NCI-H748 (cell line): Measurements from ENCODE around the gene ELAVL3.
"Not testable (repeated sequence)": the region's sequence is repeated elsewhere in the genome, so short reads cannot be mapped to it uniquely, and the experiment has no call there.

Experiments
- DNase-seq: peaks from one replicate; lab custom pipeline; 2025; ENCODE audit not compliant: unreplicated experiment; lab: John Stamatoyannopoulos, UW

The ELAVL3 gene

DNA sequence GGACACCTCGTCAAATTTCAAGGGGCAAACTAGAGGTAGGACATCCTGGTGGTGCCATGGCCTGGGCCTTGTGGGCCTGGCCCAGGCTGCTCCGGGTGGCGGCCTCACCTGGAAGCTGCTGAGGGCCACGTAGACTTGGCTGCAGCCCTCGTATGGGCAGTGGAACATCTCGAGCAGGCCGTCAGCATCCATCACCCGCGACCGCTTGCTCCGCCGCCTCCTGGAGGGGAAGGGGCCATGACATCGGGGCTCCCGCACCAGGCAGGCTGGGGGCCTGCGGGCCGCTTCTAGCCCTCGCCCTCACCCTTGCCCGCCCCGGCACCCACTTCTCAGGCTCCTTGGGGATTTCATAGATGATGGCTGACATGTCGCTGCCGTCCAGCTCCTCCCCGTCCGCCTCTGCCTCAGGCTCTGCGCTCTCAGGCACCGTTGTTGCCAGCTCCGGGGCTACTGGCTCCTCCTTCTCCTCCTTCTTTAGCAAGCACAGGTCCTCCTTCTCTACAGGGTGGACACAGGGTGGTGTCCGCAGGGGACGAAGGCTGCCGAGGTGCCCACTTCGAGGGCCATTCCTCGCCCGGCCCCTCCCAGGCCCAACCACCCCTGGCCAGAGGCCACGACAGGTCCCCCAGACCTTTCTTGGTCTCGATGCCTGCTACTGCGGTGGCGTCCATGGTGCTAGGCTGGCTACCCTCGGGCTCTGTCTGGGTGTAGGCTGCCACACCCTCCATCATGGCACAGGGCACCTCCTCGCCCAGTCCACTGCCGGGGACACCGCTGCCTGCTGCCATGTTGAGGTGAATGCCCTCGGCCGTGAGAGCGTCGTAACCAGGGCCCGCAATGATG is 6.0 kb upstream of the ELAVL3 start:
- no peak for DNase-seq

DNA sequence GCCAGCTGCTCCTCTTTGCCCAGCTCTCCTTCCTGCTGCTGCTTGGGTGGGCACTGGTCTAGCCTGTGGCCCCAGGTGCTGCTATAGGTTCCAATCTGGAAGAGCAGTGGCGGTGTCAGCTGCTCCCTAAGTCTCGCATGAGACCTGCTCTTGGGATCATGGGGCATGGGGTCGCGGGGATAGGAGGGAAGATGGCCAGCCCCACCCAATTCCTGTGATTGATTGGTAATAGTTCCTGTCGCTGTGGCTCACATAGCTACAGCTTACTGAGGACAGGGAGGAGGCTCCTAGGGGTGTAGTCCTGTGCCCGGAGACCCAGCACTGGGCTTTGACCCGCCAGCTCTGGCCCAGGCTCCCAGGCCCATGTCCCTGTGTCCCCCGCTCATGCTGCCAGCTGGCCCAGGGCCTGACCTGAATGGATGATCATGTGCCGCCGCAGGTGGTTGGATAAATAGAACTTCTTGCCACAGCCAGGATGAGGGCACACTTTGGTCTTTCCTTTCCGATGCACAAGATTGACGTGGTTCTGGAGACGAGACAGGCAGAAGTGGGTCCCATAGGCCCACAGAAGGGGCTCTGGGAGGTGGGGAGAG is 4.5 kb upstream of the ELAVL3 start:
- DNase-seq, result no peak

DNA sequence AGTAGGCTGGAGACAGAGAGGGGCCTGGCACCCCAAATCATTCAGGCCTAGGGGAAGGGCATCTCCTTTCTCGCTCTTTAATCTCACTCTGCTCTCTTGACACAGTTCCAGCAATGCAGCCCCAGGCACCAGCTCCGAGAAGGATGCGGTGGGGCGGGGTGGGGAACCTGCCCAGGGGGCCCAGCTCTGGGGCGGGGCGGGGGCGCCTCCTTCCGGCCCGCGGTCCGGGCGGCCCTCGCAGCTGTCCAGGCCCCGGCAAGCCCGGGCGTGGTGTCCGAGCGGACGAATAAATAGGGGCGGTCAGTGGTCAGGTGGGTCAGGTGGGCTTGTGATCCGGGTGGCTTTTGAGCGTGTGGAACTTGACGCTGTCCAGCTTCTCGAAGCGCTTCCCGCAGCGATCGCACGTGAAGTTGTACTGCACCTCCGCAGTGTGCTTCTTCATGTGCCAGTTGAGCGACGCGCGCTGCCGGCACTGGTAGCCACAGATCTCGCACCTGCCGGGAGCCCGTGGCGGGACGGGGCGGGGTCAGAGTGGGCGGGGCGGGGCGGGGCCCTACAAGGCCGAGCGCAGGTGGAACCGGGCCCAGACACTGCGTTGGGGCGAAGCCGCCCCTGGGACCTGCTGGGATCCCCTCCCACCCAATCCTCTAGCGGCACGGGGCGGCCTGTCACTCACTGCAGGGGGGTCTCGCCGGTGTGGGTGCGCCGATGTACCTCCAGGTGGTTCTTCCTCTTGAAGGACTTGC is 2.7 kb upstream of the ELAVL3 start:
- DNase-seq, result no peak

DNA sequence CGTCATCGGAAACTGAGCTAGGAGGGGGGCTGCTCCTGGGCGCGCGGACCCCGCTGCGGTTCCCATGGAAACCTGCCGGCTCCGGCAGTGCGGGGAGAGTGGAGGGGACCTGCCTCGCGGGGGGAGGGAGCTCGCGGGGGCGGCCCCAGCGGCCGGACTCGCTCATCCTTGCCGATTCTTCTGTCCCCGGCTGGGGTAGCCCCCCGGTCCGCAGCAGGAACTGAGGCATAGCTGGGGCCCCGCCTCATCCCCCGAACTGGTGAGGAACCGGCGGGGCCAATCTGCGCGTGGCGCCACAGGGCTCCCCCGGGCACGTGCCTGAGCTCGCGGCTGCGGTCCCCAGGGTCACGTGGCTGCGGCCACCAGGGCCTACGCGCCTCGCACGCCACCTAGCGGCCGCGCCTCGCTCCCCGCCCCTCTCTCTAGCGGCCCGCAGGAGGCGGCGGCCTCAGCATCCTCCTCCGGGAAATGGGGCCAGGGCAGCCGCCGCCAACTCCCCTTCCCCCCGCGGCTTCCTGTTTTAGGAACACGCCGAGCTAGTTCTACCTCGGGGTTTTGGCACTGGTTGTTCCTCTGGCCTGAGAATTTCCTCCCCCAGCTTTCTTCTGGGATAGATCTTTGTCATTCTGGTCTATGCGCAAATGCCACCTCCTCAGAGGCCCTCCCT is 1.7 kb upstream of the ELAVL3 start:
- DNase-seq, result peak; percentile 85

DNA sequence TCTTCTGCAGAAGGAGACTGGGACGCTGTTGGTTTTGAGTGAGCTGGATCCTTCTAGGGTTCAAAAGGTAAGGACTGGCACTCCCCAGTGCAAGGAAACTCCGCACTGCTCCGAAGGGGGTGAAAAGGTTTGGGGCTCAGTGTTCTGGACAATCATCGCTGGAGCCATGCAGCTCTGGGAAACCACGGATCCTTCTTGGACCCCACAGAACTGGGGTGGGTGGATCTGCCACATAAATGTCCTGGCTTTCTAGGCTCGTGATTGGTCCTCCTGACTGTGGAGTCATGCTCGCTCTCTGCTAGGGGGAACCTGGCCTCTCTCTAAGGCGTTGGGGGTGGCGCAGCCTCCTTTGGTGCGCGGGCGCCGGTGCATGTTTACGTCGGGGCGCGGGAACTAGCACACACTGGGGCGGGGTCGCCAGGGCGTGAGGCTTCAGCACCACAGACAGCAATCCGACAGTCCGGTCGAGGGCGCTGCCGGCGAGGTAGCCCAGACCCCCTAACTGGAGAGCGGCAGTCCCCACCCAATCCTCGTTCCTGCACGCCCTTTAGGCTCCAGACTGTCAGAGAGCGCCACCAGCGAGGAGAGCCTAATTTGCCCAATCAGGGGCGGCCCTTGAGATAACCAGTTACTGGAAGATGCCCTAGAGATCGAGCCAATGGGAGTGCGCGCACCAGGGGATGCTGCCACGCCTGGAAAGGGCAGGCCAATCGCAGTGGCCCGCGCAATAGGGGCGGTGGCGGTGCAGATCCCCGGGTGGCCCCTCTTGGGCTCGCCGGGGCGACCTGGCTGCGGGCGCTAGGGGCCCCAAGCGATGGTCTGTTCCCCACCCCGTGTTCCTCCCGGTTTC is 913 bp upstream of the ELAVL3 start:
- DNase-seq, result peak; percentile 96

DNA sequence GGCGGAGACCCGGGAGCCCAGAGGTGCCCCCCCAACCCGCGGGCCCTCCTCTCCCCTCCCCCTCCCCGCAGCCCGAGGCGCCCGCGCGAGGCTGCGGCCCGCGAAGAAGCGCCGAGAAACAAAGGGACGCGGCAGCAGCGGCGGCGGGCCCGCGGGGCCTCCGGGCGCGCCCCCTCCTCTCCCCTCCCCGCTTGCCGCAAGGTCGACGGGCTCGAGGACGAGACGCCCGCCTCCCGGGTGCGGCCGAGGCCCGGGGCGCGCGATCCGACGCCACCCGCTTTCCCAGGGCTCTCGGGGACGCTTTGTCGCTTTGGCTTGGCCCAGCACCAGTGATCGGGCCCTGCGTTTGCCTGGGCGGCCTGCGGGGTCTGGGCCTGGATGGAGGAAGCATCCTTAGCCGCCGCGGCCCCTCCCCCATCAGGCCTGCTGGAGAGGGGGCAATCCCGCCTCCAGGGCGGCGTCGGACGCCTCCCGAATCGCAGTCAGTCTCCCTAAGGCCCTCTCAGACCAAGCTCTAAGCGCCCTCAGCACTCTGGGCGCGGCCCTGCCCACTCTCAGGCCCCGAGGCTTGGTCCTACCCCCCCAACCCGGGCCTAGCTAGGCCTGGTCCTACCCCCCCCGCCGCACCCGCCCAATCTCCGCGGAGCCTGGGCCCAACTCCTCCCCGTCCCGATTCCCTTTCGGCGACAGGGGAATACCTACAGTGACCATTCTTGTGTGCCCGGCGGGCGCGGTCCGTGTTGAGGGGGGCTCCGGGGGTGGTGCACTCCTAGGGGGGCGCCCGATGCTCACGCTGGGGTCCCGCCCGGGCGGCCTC is 740 bp downstream of the ELAVL3 start:
- peak; percentile 59 for DNase-seq

DNA sequence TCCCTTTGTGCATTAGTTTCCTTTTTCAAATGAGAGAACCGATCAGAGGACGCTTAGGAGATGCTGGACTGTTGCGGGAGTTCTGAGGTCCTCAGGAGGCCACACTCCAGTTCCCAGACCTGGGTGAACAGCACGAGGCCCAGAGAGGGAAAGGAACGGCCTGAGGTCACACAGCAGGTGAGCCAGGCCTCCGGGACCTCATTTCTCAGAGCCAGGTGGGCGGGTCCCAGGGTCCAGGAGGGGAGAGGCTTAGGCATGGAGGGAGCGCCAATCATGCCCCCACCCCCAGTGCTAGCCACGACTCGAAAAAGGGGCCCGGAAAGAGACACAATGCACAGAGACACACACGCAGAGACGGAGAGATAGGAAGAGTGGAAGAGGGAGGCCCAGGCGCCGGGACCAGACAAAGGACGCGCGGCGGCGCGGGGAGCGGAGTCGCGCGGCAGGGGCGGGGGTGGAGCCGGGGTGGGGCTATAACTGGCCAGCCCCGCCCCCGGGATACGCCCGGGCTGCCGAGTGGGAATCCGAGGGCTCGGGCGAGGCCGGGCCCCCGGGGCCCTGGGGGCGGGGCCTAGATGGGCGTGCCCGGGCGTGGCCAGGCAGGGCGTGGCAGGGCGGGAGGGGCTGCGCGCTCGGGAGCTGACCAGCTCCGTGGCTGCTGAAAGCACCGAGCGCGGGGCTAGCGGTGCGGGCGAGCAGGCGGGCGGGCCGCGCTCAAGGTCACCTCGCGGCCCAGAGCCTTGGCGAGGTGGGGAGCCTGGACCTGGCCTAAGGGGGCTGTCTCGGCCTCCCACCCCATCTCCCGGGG is 1.6 kb downstream of the ELAVL3 start:
- peak; percentile 82 for DNase-seq

DNA sequence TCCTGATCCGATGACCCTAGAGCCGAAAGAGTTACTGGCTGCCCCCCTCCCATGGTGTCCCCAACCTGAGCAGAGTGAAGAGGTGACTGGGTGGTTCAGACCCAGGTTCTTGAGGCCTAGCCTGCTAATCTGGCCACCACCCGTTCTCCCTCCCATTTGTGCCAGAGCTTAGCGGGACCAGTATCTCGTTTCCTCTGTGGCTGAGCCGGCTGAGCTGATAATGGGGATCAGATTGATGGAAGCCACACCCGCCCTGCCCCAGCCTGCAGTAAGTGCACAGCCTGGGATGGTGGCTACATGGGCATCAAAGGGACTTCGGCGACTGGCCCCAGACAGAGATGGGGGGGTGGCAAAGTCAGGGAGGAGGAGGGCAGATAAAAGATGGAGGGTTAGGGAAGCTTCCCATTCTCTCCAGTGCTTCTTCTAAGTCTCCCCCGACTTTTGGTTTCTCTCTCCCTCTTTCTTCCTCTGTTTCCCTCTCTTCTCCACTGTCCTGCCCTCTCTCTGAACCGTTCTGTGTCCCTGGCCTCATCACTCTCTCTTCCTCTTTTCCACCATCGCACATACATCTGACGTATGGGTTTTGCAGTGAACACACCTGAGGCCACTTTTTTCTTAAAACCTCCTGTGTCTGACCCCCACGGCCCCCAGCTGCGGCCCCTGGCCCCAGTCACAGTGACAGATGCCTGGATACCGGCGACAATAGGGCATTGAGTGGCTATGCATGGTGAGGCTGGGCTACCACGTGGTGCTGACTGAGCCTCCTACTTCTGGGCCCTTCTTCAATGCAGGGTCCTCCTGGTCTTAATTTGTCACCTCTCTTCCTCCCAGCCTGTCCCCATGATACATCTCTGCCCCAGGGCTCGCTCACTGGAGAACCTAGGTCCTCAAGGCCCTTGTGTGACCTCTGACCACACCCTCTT is 2.4 kb downstream of the ELAVL3 start:
- peak; percentile 39 for DNase-seq

DNA sequence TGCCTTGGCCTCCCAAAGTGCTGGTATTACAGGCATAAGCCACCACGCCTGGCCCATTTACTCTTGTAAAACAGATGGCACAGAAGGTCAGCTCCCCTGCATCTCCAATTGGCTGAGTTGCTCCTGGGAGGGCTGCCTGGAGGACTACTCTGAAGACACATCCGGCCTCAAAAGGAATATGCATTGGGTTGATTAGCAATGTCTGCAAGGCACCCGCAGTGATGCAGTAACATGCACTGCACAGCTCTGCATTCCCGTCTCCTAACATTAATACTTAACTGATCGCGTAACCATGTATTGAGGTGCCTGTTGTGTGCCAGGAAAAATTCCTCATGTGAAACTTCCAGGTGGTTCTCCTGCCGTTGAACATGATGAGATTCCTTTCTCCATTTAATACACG is 5.0 kb downstream of the ELAVL3 start:
- no peak for DNase-seq

DNA sequence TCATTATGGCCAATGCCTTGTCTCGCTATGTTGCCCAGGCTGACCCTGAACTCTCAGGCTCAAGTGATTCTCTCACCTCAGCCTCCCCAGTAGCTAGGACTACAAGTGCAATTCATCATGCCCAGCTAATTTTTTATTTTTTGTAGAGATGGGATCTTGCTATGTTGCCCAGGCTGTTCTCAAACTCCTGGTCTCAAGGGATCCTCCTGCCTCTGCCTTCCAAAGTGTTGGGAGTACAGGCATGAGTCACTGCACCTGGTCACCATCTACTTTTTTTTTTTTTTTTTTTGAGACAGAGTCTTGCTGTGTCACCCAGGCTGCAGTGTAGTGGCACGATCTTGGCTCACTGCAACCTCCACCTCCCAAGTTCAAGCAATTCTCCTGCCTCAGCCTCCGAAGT is 5.5 kb downstream of the ELAVL3 start:
- not testable (repeated sequence) for DNase-seq

DNA sequence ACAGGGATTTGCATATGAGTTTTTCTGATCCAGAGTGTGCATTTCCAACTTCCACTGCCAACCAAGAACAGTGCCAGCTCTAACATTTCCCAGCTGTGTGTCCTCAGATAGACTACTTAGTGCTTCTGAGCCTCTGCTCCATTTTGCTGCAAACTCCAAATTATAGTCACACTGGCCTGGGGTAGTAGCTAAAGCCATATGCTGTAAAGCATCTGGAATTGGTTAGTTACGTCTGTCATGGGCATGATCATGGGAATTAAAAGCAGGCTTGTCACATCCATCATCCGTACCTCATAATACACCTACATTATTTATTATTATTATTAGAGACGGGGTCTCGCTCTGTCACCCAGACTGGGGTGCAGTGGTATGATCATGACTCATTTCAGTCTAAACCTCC is 7.1 kb downstream of the ELAVL3 start:
- no peak for DNase-seq

DNA sequence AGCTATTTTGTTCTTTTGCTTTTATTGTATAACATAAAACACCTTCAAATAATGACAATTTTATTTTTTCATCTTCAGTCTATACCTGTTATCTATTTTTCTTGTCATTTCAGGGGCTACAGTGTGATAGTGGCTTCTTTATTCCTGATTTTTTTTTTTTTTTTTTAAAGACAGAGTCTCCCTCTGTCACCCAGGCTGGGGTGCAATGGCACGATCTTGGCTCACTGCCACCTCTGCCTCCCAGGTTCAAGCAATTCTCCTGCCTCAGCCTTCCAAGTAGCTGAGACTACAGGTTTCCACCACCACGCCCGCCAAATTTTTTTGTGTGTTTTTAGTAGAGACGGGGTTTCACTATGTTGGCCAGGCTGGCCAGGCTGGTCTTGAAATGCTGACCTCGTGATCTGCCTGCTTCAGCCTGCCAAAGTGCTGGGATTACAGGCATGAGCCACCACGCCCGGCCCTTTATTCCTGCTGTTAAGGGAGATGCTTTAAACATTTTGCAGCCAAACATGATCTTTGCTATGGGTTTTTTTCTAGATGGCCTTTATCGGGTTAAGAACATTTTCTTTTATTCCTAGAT is 12.5 kb downstream of the ELAVL3 start:
- DNase-seq, result not testable (repeated sequence)

DNA sequence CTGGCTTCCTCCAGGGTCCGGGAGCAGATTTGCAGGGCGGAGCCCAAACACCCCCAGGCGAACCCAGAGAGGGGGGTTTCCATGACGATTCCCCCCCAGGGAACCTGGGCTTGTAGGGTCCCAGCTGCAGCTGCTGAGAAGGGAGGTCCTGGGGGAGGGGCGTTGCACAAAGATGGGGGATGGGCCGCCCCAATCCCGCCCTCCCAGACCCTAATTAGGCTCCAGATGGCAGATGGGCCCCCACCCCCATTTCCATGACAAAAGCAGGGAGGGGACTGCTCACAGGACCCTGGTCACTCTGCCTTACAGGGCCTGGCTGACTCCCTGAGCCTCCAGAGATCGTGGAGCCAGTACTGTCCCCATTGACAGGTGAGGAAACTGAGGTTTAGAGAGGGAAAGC is 15.2 kb downstream of the ELAVL3 start:
- DNase-seq, result no peak

DNA sequence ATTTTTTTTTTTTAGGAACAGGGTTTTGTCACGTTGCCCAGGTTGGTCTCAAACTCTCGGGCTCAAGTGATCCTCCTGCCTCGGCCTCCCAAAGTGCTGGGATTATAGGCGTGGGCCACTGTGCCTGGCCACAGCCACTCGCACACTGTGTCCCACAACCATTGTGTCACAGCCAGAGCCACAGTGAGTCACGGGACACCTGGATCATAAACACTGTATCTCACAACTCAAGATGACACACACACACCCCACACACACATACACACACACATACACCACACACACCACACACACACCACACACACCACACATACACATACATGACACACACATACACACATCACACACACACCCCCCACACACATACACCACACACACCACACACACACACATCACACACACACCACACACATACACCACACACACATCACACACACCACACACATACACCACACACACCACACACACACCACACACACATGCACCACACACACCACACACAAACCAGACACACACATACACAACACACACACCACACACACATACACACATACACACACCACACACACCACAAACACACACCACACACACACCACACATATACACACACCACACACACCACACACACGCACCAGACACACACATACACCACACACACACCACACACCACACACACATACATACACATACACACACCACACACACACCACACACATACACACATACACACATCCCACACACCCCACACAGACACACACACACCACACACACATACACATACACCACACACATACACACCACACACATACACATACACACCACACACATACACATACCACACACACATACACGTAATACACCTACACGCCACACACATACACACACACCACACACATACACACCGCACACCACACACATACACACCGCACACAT is 16.2 kb downstream of the ELAVL3 start:
- no peak for DNase-seq

DNA sequence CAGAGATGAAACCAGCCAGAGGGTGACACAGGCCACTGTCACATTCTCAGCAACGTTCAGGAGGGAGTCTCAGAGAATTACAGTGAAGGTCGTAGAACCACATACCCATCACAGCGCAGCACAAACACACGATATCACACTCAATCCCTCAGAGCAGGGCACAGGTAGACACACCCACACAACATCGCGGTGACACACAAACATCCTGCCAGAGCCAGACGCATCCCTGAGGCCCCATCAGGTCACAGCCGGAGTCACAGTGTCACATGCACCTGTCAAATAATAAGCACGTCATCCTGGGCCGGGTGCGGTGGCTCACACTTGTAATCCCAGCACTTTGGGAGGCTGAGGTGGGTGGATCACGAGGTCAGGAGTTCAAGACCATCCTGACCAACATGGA is 17.5 kb downstream of the ELAVL3 start:
- DNase-seq, result no peak

DNA sequence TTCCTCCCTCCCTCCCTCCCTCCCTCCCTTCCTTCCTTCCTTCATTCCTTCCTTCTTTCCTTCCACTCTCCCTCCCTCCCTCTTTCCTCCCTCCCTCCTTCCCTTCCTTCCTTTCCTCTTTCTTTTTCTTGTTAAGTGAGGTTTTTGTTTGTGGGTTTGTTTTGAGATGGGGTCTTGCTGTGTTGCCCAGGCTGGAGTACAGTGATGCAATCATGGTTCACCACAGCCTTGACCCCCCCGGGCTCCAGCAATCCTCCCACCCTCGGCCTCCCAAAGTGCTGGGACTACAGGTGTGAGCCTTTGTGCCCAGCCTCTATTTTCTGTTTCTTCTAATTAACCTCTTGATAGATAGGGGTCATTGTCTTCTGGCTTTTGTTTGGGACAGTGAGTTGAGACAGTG is 19.4 kb downstream of the ELAVL3 start:
- no peak for DNase-seq
